ENCODE data around the gene TAF1C. TPM values are rescaled to one million over a fixed set of nuclear protein-coding genes. Genes with fewer than 3 reads are reported as not detected.

The TAF1C gene
- total and polyA plus RNA-seq, 9 of the 15 experiments (the other 6 are each of a cell fraction or from before 2014, with no cell fraction given) = 1.5 to 74.8 (median 21.0) TPM

GRCh38 chr16:84144859-84145639, 41.8 kb downstream of the TAF1C start, which contains the start of the genes DNAAF1 and HSDL1 (continued):
- no peak for TF ChIP-seq AFF4 (CRISPR knock-in tag; IDR thresholded peaks at IDR 0.05)
- no peak for TF ChIP-seq MYNN (IDR thresholded peaks at IDR 0.05)
- no peak for TF ChIP-seq MYNN (CRISPR knock-in tag; IDR thresholded peaks at IDR 0.05)
- TF ChIP-seq MEF2A (IDR thresholded peaks at IDR 0.05; ENCODE audit: control insufficient read depth, low read depth, low read length) = no peak
- peak; percentile 55; the same call in 1 of the 2 replicates for TF ChIP-seq POLR2A (conservative IDR thresholded peaks at IDR 0.05)
- TF ChIP-seq NR3C1 (CRISPR knock-in tag; IDR thresholded peaks at IDR 0.05) = no peak
- TF ChIP-seq SMAD2 (IDR thresholded peaks at IDR 0.05; ENCODE audit: low read depth, low read length) = no peak
- no peak for TF ChIP-seq E2F3 (CRISPR knock-in tag; IDR thresholded peaks at IDR 0.05)
- TF ChIP-seq PKNOX1 (IDR thresholded peaks at IDR 0.05) = no peak
- TF ChIP-seq E2F6 (IDR thresholded peaks at IDR 0.05; ENCODE audit: borderline replicate concordance in 1 of 2, extremely low read depth in 1 of 2, insufficient read depth in 1 of 2, insufficient read length in 1 of 2, low read depth in 1 of 2, low read length in 1 of 2, poor library complexity in 1 of 2, severe bottlenecking in 1 of 2) = peak in 1 of 2 experiments; percentile 80
- no peak for TF ChIP-seq ID3 (CRISPR knock-in tag; IDR thresholded peaks at IDR 0.05)
- TF ChIP-seq ID3 (tag; IDR thresholded peaks at IDR 0.05) = 0 out of 2 replicates have a peak, but pooled peaks have one; percentile 35
- no peak for TF ChIP-seq ATF3 (IDR thresholded peaks at IDR 0.05)
- no peak for TF ChIP-seq ATF3 (CRISPR knock-in tag; conservative IDR thresholded peaks at IDR 0.05)
- TF ChIP-seq ELF1 (tag; IDR thresholded peaks at IDR 0.05) = no peak
- peak; percentile 71 for TF ChIP-seq MEIS2 (IDR thresholded peaks at IDR 0.05; ENCODE audit: partially characterized antibody)
- TF ChIP-seq ATF1 (CRISPR knock-in tag; IDR thresholded peaks at IDR 0.05) = no peak
- peak; percentile 45 for TF ChIP-seq ATF1 (tag; IDR thresholded peaks at IDR 0.05)
- TF ChIP-seq MCM5 (IDR thresholded peaks at IDR 0.05; ENCODE audit: low read depth) = no peak
- no peak for TF ChIP-seq SIRT6 (IDR thresholded peaks at IDR 0.05; ENCODE audit: low read depth, low read length)
- TF ChIP-seq POLR2AphosphoS5 (IDR thresholded peaks at IDR 0.05; ENCODE audit: control insufficient read depth, insufficient read depth, low read depth, low read length) = peak; percentile 36; the same call in 1 of the 2 replicates
- no peak for TF ChIP-seq ZNF175 (CRISPR knock-in tag; IDR thresholded peaks at IDR 0.05; ENCODE audit: low read depth)
